HCT116 (cell line): Measurements from ENCODE around the gene CERS6. TPM values are rescaled to one million over a fixed set of nuclear protein-coding genes. Genes with fewer than 3 reads are reported as not detected.

Experiments used
- ATAC-seq: fragments of 200-7000 bp; cut with Tn5 transposase; 2 replicates; pipeline ENCODE4 v1.9.1; 2020; ENCODE audit warnings: mild to moderate bottlenecking, moderate library complexity
- BruUV-seq: library from RNA; stranded (reverse); fragments of 400-500 nt; replicated peaks from 2 replicates; lab custom pipeline; 2021; lab: Mats Ljungman, UMichigan
- CTCF ChIA-PET: fragments of 300-600 bp; sonication (Branson Sonifier 250); formaldehyde crosslinking; loops from one replicate; lab custom pipeline; 2021; ENCODE audit warnings: antibody characterized with exemption; lab: Charles Lee
- POLR2A ChIA-PET: fragments of 300-600, 350-600 bp; sonication (Branson Sonifier 250); formaldehyde crosslinking; loops from one replicate; lab custom pipeline; 2021; ENCODE audit warnings: antibody characterized with exemption; lab: Charles Lee
- RAD21 ChIA-PET, 2 experiments: fragments of 300-600 bp; sonication (Branson Sonifier 250); formaldehyde crosslinking; loops; one replicate each; lab custom pipeline; 2023; ENCODE audit warnings: low total read pairs in 2 of 2; ENCODE audit not compliant: uncharacterized antibody in 2 of 2, unreplicated experiment in 2 of 2, low non-redundant PET in 1 of 2; lab: Charles Lee
- DNase-seq: peaks from one replicate; pipeline ENCODE4 v3.0.0-alpha.2; 2010; ENCODE audit warnings: low read depth, low spot score
- H2AFZ ChIP-seq: fragments of 200-600 bp; shearing (Covaris generic), sonication (generic); 2 replicates; pipeline ENCODE4 v1.6.1; 2017; ENCODE audit warnings: low read depth, mixed run types, mixed read lengths, antibody characterized with exemption, low read length; ENCODE audit not compliant: poor library complexity, severe bottlenecking
- H3K27ac ChIP-seq: 2 replicates; pipeline ENCODE4 v1.5.1; 2012; ENCODE audit warnings: low read depth, low read length
- H3K27me3 ChIP-seq: fragments of 200-600 bp; sonication (generic); 2 replicates; pipeline ENCODE4 v1.6.1; 2016; ENCODE audit warnings: mixed run types, low read length, mixed read lengths; ENCODE audit not compliant: insufficient read depth
- H3K36me3 ChIP-seq, 2 experiments: fragments of 200-500 bp in 1 of 2; fragments of 200-600 bp in 1 of 2; sonication (Bioruptor generic) in 1 of 2; sonication (generic) in 1 of 2; 2 replicates each; pipeline versions ENCODE4 v1.5.1 to v1.6.1; 2014 to 2016; ENCODE audit warnings: low read length in 2 of 2, inconsistent platforms in 1 of 2, mixed read lengths in 1 of 2, mixed run types in 1 of 2; ENCODE audit not compliant: insufficient read depth in 2 of 2, control insufficient read depth in 1 of 2
- H3K4me1 ChIP-seq, 2 experiments: fragments of 200-600 bp in 1 of 2; sonication (generic) in 1 of 2; 2 replicates each; pipeline versions ENCODE4 v1.5.1 to v1.6.1; 2012 to 2017; ENCODE audit warnings: low read length in 2 of 2, inconsistent platforms in 1 of 2, mild to moderate bottlenecking in 1 of 2, mixed read lengths in 1 of 2, mixed run types in 1 of 2, moderate library complexity in 1 of 2; ENCODE audit not compliant: insufficient read depth in 2 of 2, control insufficient read depth in 1 of 2
- H3K4me2 ChIP-seq: fragments of 200-600 bp; sonication (generic); 2 replicates; pipeline ENCODE4 v1.6.1; 2017; ENCODE audit warnings: mixed run types, low read length, mixed read lengths
- H3K4me3 ChIP-seq, 2 experiments: fragments of 200-600 bp in 1 of 2; sonication (generic) in 1 of 2; replicated peaks in 1 of 2; 2 replicates each; pipeline ENCODE4 v1.5.1; 2011 to 2016; ENCODE audit warnings: low read length in 2 of 2, control low read depth in 1 of 2, low read depth in 1 of 2, mild to moderate bottlenecking in 1 of 2, mixed read lengths in 1 of 2, mixed run types in 1 of 2
- H3K79me2 ChIP-seq: fragments of 200-600 bp; sonication (generic); 2 replicates; pipeline ENCODE4 v1.6.1; 2017; ENCODE audit warnings: mild to moderate bottlenecking, mixed run types, low read length, moderate library complexity, mixed read lengths; ENCODE audit not compliant: insufficient read depth
- H3K9ac ChIP-seq: fragments of 200-600 bp; sonication (generic); 2 replicates; pipeline ENCODE4 v1.6.1; 2016; ENCODE audit warnings: low read length, mixed read lengths
- H3K9me2 ChIP-seq: fragments of 200-600 bp; sonication (generic), shearing (Covaris generic); 2 replicates; pipeline ENCODE4 v1.6.1; 2017; ENCODE audit warnings: mixed run types, mild to moderate bottlenecking, moderate library complexity; ENCODE audit not compliant: insufficient read depth
- H3K9me3 ChIP-seq, 2 experiments: fragments of 200-500 bp in 1 of 2; fragments of 200-600 bp in 1 of 2; sonication (Bioruptor generic) in 1 of 2; sonication (generic) in 1 of 2; 2 replicates each; pipeline ENCODE4 v1.6.1; 2014 to 2017; ENCODE audit warnings: low read length in 2 of 2, mixed read lengths in 2 of 2, inconsistent platforms in 1 of 2, low read depth in 1 of 2, mild to moderate bottlenecking in 1 of 2, mixed run types in 1 of 2, moderate library complexity in 1 of 2; ENCODE audit not compliant: control insufficient read depth in 1 of 2, insufficient read depth in 1 of 2
- H4K20me1 ChIP-seq: fragments of 200-600 bp; sonication (generic), shearing (Covaris generic); 2 replicates; pipeline ENCODE4 v1.6.1; 2017; ENCODE audit warnings: mixed run types, mild to moderate bottlenecking, moderate library complexity; ENCODE audit not compliant: insufficient read depth
- CBX3 ChIP-seq: IDR thresholded peaks from 2 replicates; pipeline ENCODE4 v1.6.1; 2012; ENCODE audit warnings: low read depth
- CEBPB ChIP-seq: IDR thresholded peaks from 2 replicates; pipeline ENCODE4 v1.6.1; 2012; ENCODE audit warnings: low read depth
- CTCF ChIP-seq, 3 experiments: fragments of 200-600 bp in 1 of 3; sonication (generic) in 1 of 3; IDR thresholded peaks in 2 of 3; conservative IDR thresholded peaks in 1 of 3; 2 replicates each; pipeline ENCODE4 v1.5.1; 2012 to 2017; ENCODE audit warnings: low read depth in 2 of 3, low read length in 2 of 3, antibody characterized with exemption in 1 of 3, borderline replicate concordance in 1 of 3, control low read depth in 1 of 3, mild to moderate bottlenecking in 1 of 3, mixed read lengths in 1 of 3, mixed run types in 1 of 3, moderate library complexity in 1 of 3; ENCODE audit not compliant: insufficient read depth in 1 of 3
- EZH2 ChIP-seq: fragments of 200-600 bp; sonication (generic); IDR thresholded peaks from 2 replicates; pipeline ENCODE4 v1.6.1; 2017; ENCODE audit warnings: antibody characterized with exemption, mixed run types
- EZH2phosphoT487 ChIP-seq: fragments of 200-600 bp; IDR thresholded peaks from 2 replicates; pipeline ENCODE4 v1.6.1; 2018; ENCODE audit warnings: antibody characterized with exemption, borderline replicate concordance
- FOSL1 ChIP-seq: IDR thresholded peaks from 2 replicates; pipeline ENCODE4 v1.6.1; 2012; ENCODE audit warnings: low read depth
- MAX ChIP-seq: IDR thresholded peaks from 2 replicates; pipeline ENCODE4 v1.6.1; 2012
- POLR2AphosphoS5 ChIP-seq: IDR thresholded peaks from 2 replicates; pipeline ENCODE4 v1.6.1; 2011; ENCODE audit warnings: mild to moderate bottlenecking, low read depth, low read length, moderate library complexity
- REST ChIP-seq: IDR thresholded peaks from 2 replicates; pipeline ENCODE4 v1.6.1; 2012; ENCODE audit warnings: low read depth
- SRF ChIP-seq: IDR thresholded peaks from 2 replicates; pipeline ENCODE4 v1.6.1; 2012; ENCODE audit warnings: low read depth
- TCF7L2 ChIP-seq: IDR thresholded peaks from 2 replicates; pipeline ENCODE4 v1.7.0; 2011; ENCODE audit warnings: borderline replicate concordance, inconsistent platforms; ENCODE audit not compliant: insufficient read depth, insufficient read length; ENCODE audit errors: extremely low read depth
- ZFX ChIP-seq: fragments of 450-650 bp; IDR thresholded peaks from 2 replicates; pipeline ENCODE4 v1.6.1; 2017
- intact Hi-C: fragments of 100-400 bp; cut with micrococcal nuclease; formaldehyde crosslinking; loops from 2 replicates; pipeline ENCODE4 v1.10.0; 2022
- total RNA-seq: library from RNA; stranded (reverse); gene quantifications from one replicate; pipeline ENCODE4 v1.2.1, GENCODE V29; 2021; ENCODE audit not compliant: unreplicated experiment

CERS6 gene
- total RNA-seq, 1 experiment from 2014 or later = 37.0 TPM

- Histone ChIP-seq H3K36me3 (no peaks in the 10 kb centered on the region), H3K27ac (no peak overlapping the region), H3K9me3 (no peaks in the 10 kb centered on the region), H3K4me1 (peaks cover 0 to 21% of the 10 kb centered on the region in 2 experiments; a peak in 2 of 4 replicates), H3K4me2 (no peak overlapping the region), H2AFZ (no peak overlapping the region), H3K79me2 (peaks cover 73% of the 10 kb centered on the region), H4K20me1 (peaks cover 5% of the 10 kb centered on the region; the same call in 1 of the 2 replicates), H3K9me2 (no peaks in the 10 kb centered on the region), H3K27me3 (no peaks in the 10 kb centered on the region), H3K4me3 (no peak overlapping the region), H3K9ac (no peak overlapping the region)
- ATAC-seq (no peak), DNase-seq (no peak)
- ChIA-PET POLR2A (no interaction called here), CTCF (no interaction called here), RAD21 (no interaction called here)
- TF ChIP-seq CEBPB (no peak), POLR2AphosphoS5 (no peak), REST (no peak), ZFX (no peak), CTCF (IDR thresholded peaks at IDR 0.05 in 2 of 3, conservative IDR thresholded peaks at IDR 0.05 in 1 of 3; ENCODE audit: borderline replicate concordance in 1 of 3, insufficient read depth in 1 of 3, low read depth in 2 of 3, low read length in 2 of 3) (no peak), EZH2 (no peak), CBX3 (no peak), MAX (no peak), EZH2phosphoT487 (no peak), SRF (no peak), FOSL1 (no peak), TCF7L2 (no peak)
- no TSS peak for BruUV-seq
- intact Hi-C loops = no loop called here
These were observed 3.2 kb downstream of the CERS6 start for GRCh38 chr2:168459256-168459655.
